H9 (cell line): ENCODE measurements around the gene RIPK4. TPM values are rescaled to one million over a fixed set of nuclear protein-coding genes. Genes with fewer than 3 reads are reported as not detected.

ENCODE experiments used
- DNase-seq: peaks from one replicate; pipeline ENCODE4 v3.0.0-alpha.2; 2017
- H2AFZ ChIP-seq: one replicate; pipeline ENCODE4 v1.6.1; 2013; ENCODE audit warnings: mild to moderate bottlenecking, low read length, control low read depth, moderate library complexity
- H2AK5ac ChIP-seq: 2 replicates; pipeline ENCODE4 v1.6.1; 2013; ENCODE audit warnings: low read length, control low read depth, mixed read lengths; ENCODE audit not compliant: insufficient read length
- H2BK120ac ChIP-seq: one replicate; pipeline ENCODE4 v1.6.1; 2013; ENCODE audit warnings: low read depth, mild to moderate bottlenecking, low read length, control low read depth, inconsistent platforms; ENCODE audit not compliant: poor library complexity, severe bottlenecking
- H2BK12ac ChIP-seq: 2 replicates; pipeline ENCODE4 v1.6.1; 2013; ENCODE audit warnings: low read length, control low read depth, mixed read lengths, low read depth; ENCODE audit not compliant: insufficient read length
- H2BK15ac ChIP-seq: 2 replicates; pipeline ENCODE4 v1.6.1; 2013; ENCODE audit warnings: low read depth, low read length, control low read depth
- H2BK20ac ChIP-seq: one replicate; pipeline ENCODE4 v1.6.1; 2013; ENCODE audit warnings: low read depth, mild to moderate bottlenecking, low read length, control low read depth, inconsistent platforms; ENCODE audit not compliant: poor library complexity, severe bottlenecking
- H2BK5ac ChIP-seq: 2 replicates; pipeline ENCODE4 v1.6.1; 2013; ENCODE audit warnings: low read length, control low read depth, mixed read lengths; ENCODE audit not compliant: insufficient read length
- H3K14ac ChIP-seq: 2 replicates; pipeline ENCODE4 v1.6.1; 2013; ENCODE audit warnings: low read length, control low read depth; ENCODE audit not compliant: insufficient read depth
- H3K18ac ChIP-seq: 2 replicates; pipeline ENCODE4 v1.6.1; 2013; ENCODE audit warnings: low read depth, mild to moderate bottlenecking, mixed read lengths, low read length, control low read depth; ENCODE audit not compliant: insufficient read length
- H3K23ac ChIP-seq: 2 replicates; pipeline ENCODE4 v1.6.1; 2013; ENCODE audit warnings: low read length, control low read depth, mixed read lengths, low read depth; ENCODE audit not compliant: insufficient read length
- H3K23me2 ChIP-seq: 2 replicates; pipeline ENCODE4 v1.6.1; 2013; ENCODE audit warnings: low read depth, mild to moderate bottlenecking, mixed read lengths, low read length, control low read depth; ENCODE audit not compliant: insufficient read length, poor library complexity, severe bottlenecking
- H3K27ac ChIP-seq: 2 replicates; pipeline ENCODE4 v1.5.1; 2013; ENCODE audit warnings: low read length, control low read depth, mixed read lengths, low read depth; ENCODE audit not compliant: insufficient read length
- H3K27me3 ChIP-seq: 2 replicates; pipeline ENCODE4 v1.6.1; 2013; ENCODE audit warnings: low read length, control low read depth, inconsistent platforms; ENCODE audit not compliant: insufficient read depth
- H3K4ac ChIP-seq: 2 replicates; pipeline ENCODE4 v1.6.1; 2013; ENCODE audit warnings: low read depth, mild to moderate bottlenecking, control low read depth, inconsistent platforms, low read length, moderate library complexity
- H3K4me1 ChIP-seq: 2 replicates; pipeline ENCODE4 v1.6.1; 2013; ENCODE audit warnings: low read length, control low read depth, inconsistent platforms; ENCODE audit not compliant: insufficient read depth
- H3K4me2 ChIP-seq: 2 replicates; pipeline ENCODE4 v1.6.1; 2013; ENCODE audit warnings: low read length, control low read depth, mixed read lengths; ENCODE audit not compliant: insufficient read length, insufficient read depth
- H3K56ac ChIP-seq: 2 replicates; pipeline ENCODE4 v1.6.1; 2013; ENCODE audit warnings: low read depth, mild to moderate bottlenecking, mixed read lengths, low read length, control low read depth; ENCODE audit not compliant: insufficient read length
- H3K79me1 ChIP-seq: 2 replicates; pipeline ENCODE4 v1.6.1; 2013; ENCODE audit warnings: low read depth, mild to moderate bottlenecking, moderate library complexity, low read length, control low read depth, inconsistent platforms; ENCODE audit not compliant: insufficient read depth, poor library complexity, severe bottlenecking
- H3K79me2 ChIP-seq: 2 replicates; pipeline ENCODE4 v1.6.1; 2013; ENCODE audit warnings: low read length, control low read depth, inconsistent platforms; ENCODE audit not compliant: insufficient read depth
- H3K9ac ChIP-seq: 2 replicates; pipeline ENCODE4 v1.6.1; 2013; ENCODE audit warnings: low read length, control low read depth, mixed read lengths; ENCODE audit not compliant: insufficient read length; ENCODE audit errors: extremely low read depth
- H3K9me3 ChIP-seq: one replicate; pipeline ENCODE4 v1.6.1; 2013; ENCODE audit warnings: low read depth, low read length, inconsistent platforms; ENCODE audit not compliant: control insufficient read depth
- H3T11ph ChIP-seq: one replicate; pipeline ENCODE4 v1.6.1; 2013; ENCODE audit warnings: mild to moderate bottlenecking, low read length, control low read depth, inconsistent platforms
- H4K20me1 ChIP-seq: one replicate; pipeline ENCODE4 v1.6.1; 2013; ENCODE audit not compliant: control insufficient read depth, insufficient read length, insufficient read depth
- H4K5ac ChIP-seq: 2 replicates; pipeline ENCODE4 v1.6.1; 2013; ENCODE audit warnings: low read depth, mild to moderate bottlenecking, mixed read lengths, low read length, control low read depth; ENCODE audit not compliant: insufficient read length
- H4K8ac ChIP-seq: replicated peaks from 2 replicates; pipeline ENCODE4 v1.6.1; 2013; ENCODE audit warnings: low read length, control low read depth, mixed read lengths, low read depth; ENCODE audit not compliant: insufficient read length
- H4K91ac ChIP-seq: 2 replicates; pipeline ENCODE4 v1.6.1; 2013; ENCODE audit warnings: low read depth, mild to moderate bottlenecking, moderate library complexity, mixed read lengths, low read length, control low read depth; ENCODE audit not compliant: insufficient read length
- H3K27ac Mint-ChIP-seq, 3 experiments: 2 replicates in 2 of 3; 3 replicates in 1 of 3; pipeline ENCODE4 v1.8.0; 2020 to 2021; ENCODE audit warnings: mixed read lengths in 3 of 3, mild to moderate bottlenecking in 1 of 3, moderate library complexity in 1 of 3
- H3K27me3 Mint-ChIP-seq: 2 replicates; pipeline ENCODE4 v1.8.0; 2021; ENCODE audit warnings: low read depth, mild to moderate bottlenecking, moderate library complexity, mixed read lengths
- H3K36me3 Mint-ChIP-seq, 3 experiments: 2 replicates in 2 of 3; 3 replicates in 1 of 3; pipeline ENCODE4 v1.8.0; 2020 to 2021; ENCODE audit warnings: low read depth in 3 of 3, mixed read lengths in 3 of 3; ENCODE audit not compliant: insufficient read depth in 1 of 3
- H3K4me1 Mint-ChIP-seq, 2 experiments: 2 replicates each; pipeline ENCODE4 v1.8.0; 2020; ENCODE audit warnings: mixed read lengths in 2 of 2
- H3K4me3 Mint-ChIP-seq, 2 experiments: 2 replicates in 1 of 2; 3 replicates in 1 of 2; pipeline ENCODE4 v1.8.0; 2020 to 2021; ENCODE audit warnings: mild to moderate bottlenecking in 2 of 2, mixed read lengths in 2 of 2, moderate library complexity in 1 of 2
- H3K9me3 Mint-ChIP-seq, 2 experiments: 2 replicates in 1 of 2; 3 replicates in 1 of 2; pipeline ENCODE4 v1.8.0; 2020; ENCODE audit warnings: mild to moderate bottlenecking in 2 of 2, mixed read lengths in 2 of 2, moderate library complexity in 1 of 2
- WGBS: extraction: QIAGEN DNeasy Blood & Tissue Kit; methylation state at CpG from one replicate; pipeline ENCODE4 v1.1.7; 2013; ENCODE audit warnings: missing lambda C conversion rate, low lambda C conversion rate, mixed read lengths; ENCODE audit not compliant: insufficient read length; ENCODE audit errors: extremely low coverage; 5-methylcytosine and 5-hydroxymethylcytosine counted together
- total RNA-seq: library from RNA; stranded (reverse); gene quantifications from 2 replicates; pipeline ENCODE4 v1.2.1, GENCODE V29; 2021
- TF ChIP-seq, protein P1 (sequence below): fragments of 200-600 bp; sonication (generic); conservative IDR thresholded peaks from 3 replicates; pipeline ENCODE4 v1.8.0; 2021; ENCODE audit warnings: antibody characterized with exemption, mild to moderate bottlenecking

The RIPK4 gene
- total RNA-seq, 1 experiment from 2014 or later, result 2.9 TPM

GRCh38 chr21:41794600-41794999, 27.7 kb upstream of the RIPK4 start:
- H2AK5ac ChIP-seq, result no peak overlapping the region
- H3K36me3 Mint-ChIP-seq, result peaks cover 16 to 35% (median 18%) of the 10 kb centered on the region in 3 experiments

More at GRCh38 chr21:41794600-41794999, 27.7 kb upstream of the RIPK4 start:
- Histone ChIP-seq H3K23ac (no peak overlapping the region), H3K27ac (no peak overlapping the region), H3K4me1 (no peaks in the 10 kb centered on the region), H3K18ac (no peak overlapping the region), H4K5ac (no peak overlapping the region), H4K8ac (no peak overlapping the region), H2BK20ac (no peak overlapping the region), H3T11ph (no peak overlapping the region), H3K79me2 (0 out of 2 replicates have a peak, but pooled peaks cover 2% of the 10 kb centered on the region), H3K79me1 (no peaks in the 10 kb centered on the region), H2AFZ (no peak overlapping the region), H3K4ac (no peak overlapping the region), H4K91ac (no peak overlapping the region), H2BK120ac (no peak overlapping the region), H3K9me3 (peaks cover 11% of the 10 kb centered on the region), H2BK5ac (no peak overlapping the region), H4K20me1 (no peaks in the 10 kb centered on the region), H3K9ac (no peak overlapping the region), H2BK15ac (no peak overlapping the region), H3K4me2 (no peak overlapping the region), H3K23me2 (no peaks in the 10 kb centered on the region), H3K56ac (no peak overlapping the region), H2BK12ac (no peak overlapping the region), H3K14ac (no peak overlapping the region), H3K27me3 (no peaks in the 10 kb centered on the region)
- H3K9me3 Mint-ChIP-seq, result peaks cover 24 to 29% of the 10 kb centered on the region in 2 experiments
- no peak for DNase-seq
- TF ChIP-seq, protein P1, sequence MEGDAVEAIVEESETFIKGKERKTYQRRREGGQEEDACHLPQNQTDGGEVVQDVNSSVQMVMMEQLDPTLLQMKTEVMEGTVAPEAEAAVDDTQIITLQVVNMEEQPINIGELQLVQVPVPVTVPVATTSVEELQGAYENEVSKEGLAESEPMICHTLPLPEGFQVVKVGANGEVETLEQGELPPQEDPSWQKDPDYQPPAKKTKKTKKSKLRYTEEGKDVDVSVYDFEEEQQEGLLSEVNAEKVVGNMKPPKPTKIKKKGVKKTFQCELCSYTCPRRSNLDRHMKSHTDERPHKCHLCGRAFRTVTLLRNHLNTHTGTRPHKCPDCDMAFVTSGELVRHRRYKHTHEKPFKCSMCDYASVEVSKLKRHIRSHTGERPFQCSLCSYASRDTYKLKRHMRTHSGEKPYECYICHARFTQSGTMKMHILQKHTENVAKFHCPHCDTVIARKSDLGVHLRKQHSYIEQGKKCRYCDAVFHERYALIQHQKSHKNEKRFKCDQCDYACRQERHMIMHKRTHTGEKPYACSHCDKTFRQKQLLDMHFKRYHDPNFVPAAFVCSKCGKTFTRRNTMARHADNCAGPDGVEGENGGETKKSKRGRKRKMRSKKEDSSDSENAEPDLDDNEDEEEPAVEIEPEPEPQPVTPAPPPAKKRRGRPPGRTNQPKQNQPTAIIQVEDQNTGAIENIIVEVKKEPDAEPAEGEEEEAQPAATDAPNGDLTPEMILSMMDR, result no peak
- H3K27ac Mint-ChIP-seq, result no peak overlapping the region; a peak in 1 of 7 replicates
- H3K4me1 Mint-ChIP-seq, result peaks cover 14 to 15% of the 10 kb centered on the region in 2 experiments
- no CpG with 5 or more reads among the region's 10 CpGs for WGBS
- H3K27me3 Mint-ChIP-seq, result peaks cover 13% of the 10 kb centered on the region
- H3K4me3 Mint-ChIP-seq, result no peak overlapping the region
